GM12892 (cell line): Measurements from ENCODE around the gene THAP7.

Source experiments
- POLR2A ChIP-seq: IDR thresholded peaks from 2 replicates; pipeline ENCODE4 v1.6.1; 2011; ENCODE audit warnings: low read depth, low read length, control low read depth
- POLR2AphosphoS5 ChIP-seq: IDR thresholded peaks from 2 replicates; pipeline ENCODE4 v1.6.1; 2011; ENCODE audit warnings: low read depth, low read length, control low read depth

GRCh38 chr22:20996031-20996410 lies 5.9 kb downstream of the THAP7 start:
- TF ChIP-seq POLR2A (peak; percentile 23; the same call in 1 of the 2 replicates), POLR2AphosphoS5 (no peak)
